GM23338 (cell line): ENCODE results near the gene NCKAP5. TPM values are rescaled to one million over a fixed set of nuclear protein-coding genes. Genes with fewer than 3 reads are reported as not detected.

ENCODE experiments used
- ATAC-seq: fragments of 200-7000 bp; cut with Tn5 transposase; 3 replicates; pipeline ENCODE4 v1.9.1; 2020
- DNase-seq: peaks from one replicate; pipeline ENCODE4 v3.0.0-alpha.2; 2015; ENCODE audit warnings: low spot score
- H2AFZ ChIP-seq: fragments of 200-600 bp; sonication (generic); 2 replicates; pipeline ENCODE4 v1.8.0; 2016; ENCODE audit warnings: antibody characterized with exemption, mild to moderate bottlenecking, moderate library complexity
- H3F3A ChIP-seq: fragments of 200-600 bp; sonication (generic); replicated peaks from 2 replicates; pipeline ENCODE4 v1.8.0; 2017; ENCODE audit warnings: antibody characterized with exemption, mixed run types, low read depth
- H3K27ac ChIP-seq: fragments of 200-600 bp; sonication (generic); 2 replicates; pipeline ENCODE4 v1.6.1; 2016; ENCODE audit warnings: low read depth
- H3K27me3 ChIP-seq: fragments of 200-600 bp; sonication (generic); 2 replicates; pipeline ENCODE4 v1.8.0; 2016; ENCODE audit warnings: mild to moderate bottlenecking, mixed run types, moderate library complexity; ENCODE audit not compliant: insufficient read depth
- H3K36me3 ChIP-seq: fragments of 200-600 bp; sonication (generic); 2 replicates; pipeline ENCODE4 v1.8.0; 2016; ENCODE audit warnings: mild to moderate bottlenecking; ENCODE audit not compliant: insufficient read depth
- H3K4me1 ChIP-seq: fragments of 200-600 bp; sonication (generic); 2 replicates; pipeline ENCODE4 v1.8.0; 2016; ENCODE audit warnings: mild to moderate bottlenecking, moderate library complexity; ENCODE audit not compliant: insufficient read depth
- H3K4me2 ChIP-seq: fragments of 200-600 bp; sonication (generic); 2 replicates; pipeline ENCODE4 v1.7.1; 2017; ENCODE audit warnings: mixed run types
- H3K4me3 ChIP-seq: fragments of 200-600 bp; sonication (generic); 2 replicates; pipeline ENCODE4 v1.6.1; 2016; ENCODE audit warnings: mixed run types
- H3K79me2 ChIP-seq: fragments of 200-600 bp; sonication (generic); replicated peaks from 2 replicates; pipeline ENCODE4 v1.8.0; 2017; ENCODE audit warnings: mild to moderate bottlenecking; ENCODE audit not compliant: insufficient read depth
- H3K9me2 ChIP-seq: fragments of 200-600 bp; sonication (generic); 2 replicates; pipeline ENCODE4 v1.8.0; 2017; ENCODE audit not compliant: insufficient read depth
- H4K20me1 ChIP-seq: fragments of 200-600 bp; sonication (generic); replicated peaks from 2 replicates; pipeline ENCODE4 v1.8.0; 2017; ENCODE audit warnings: mild to moderate bottlenecking; ENCODE audit not compliant: insufficient read depth
- H3K27ac Mint-ChIP-seq: 2 replicates; pipeline ENCODE4 v1.8.0; 2020; ENCODE audit warnings: inconsistent platforms, mild to moderate bottlenecking, moderate library complexity, mixed read lengths
- H3K27me3 Mint-ChIP-seq: 3 replicates; pipeline ENCODE4 v1.8.0; 2022; ENCODE audit warnings: low read depth, mild to moderate bottlenecking, moderate library complexity, mixed read lengths, inconsistent platforms; ENCODE audit not compliant: insufficient read depth, poor library complexity
- H3K36me3 Mint-ChIP-seq: 3 replicates; pipeline ENCODE4 v1.8.0; 2021; ENCODE audit warnings: low read depth, mild to moderate bottlenecking, inconsistent platforms, moderate library complexity, mixed read lengths
- H3K4me1 Mint-ChIP-seq: 3 replicates; pipeline ENCODE4 v1.8.0; 2020; ENCODE audit warnings: mild to moderate bottlenecking, inconsistent platforms, mixed read lengths
- H3K4me3 Mint-ChIP-seq: 3 replicates; pipeline ENCODE4 v1.8.0; 2021; ENCODE audit warnings: moderate library complexity, mild to moderate bottlenecking, inconsistent platforms, mixed read lengths
- H3K9me3 Mint-ChIP-seq: 3 replicates; pipeline ENCODE4 v1.8.0; 2020; ENCODE audit warnings: moderate library complexity, mild to moderate bottlenecking, inconsistent platforms, mixed read lengths
- CREB1 ChIP-seq: fragments of 250-450 bp; sonication (Bioruptor Pico); IDR thresholded peaks from 2 replicates; pipeline ENCODE4 v1.5.0; 2020; ENCODE audit warnings: low read depth, mild to moderate bottlenecking, moderate library complexity
- EZH2 ChIP-seq: fragments of 200-600 bp; sonication (generic); IDR thresholded peaks from one replicate; pipeline ENCODE4 v1.8.0; 2017; ENCODE audit warnings: antibody characterized with exemption, mild to moderate bottlenecking, low read depth; ENCODE audit not compliant: unreplicated experiment
- EZH2phosphoT487 ChIP-seq: fragments of 200-600 bp; sonication (generic); IDR thresholded peaks from one replicate; pipeline ENCODE4 v1.8.1; 2018; ENCODE audit warnings: antibody characterized with exemption; ENCODE audit not compliant: unreplicated experiment
- JUNB ChIP-seq: IDR thresholded peaks from one replicate; pipeline ENCODE4 v1.6.1; 2016; ENCODE audit warnings: antibody characterized with exemption; ENCODE audit not compliant: unreplicated experiment
- NANOG ChIP-seq: IDR thresholded peaks from 2 replicates; pipeline ENCODE4 v1.6.1; 2016; ENCODE audit warnings: antibody characterized with exemption, borderline replicate concordance
- POLR2AphosphoS5 ChIP-seq: IDR thresholded peaks from 2 replicates; pipeline ENCODE4 v1.6.1; 2016; ENCODE audit warnings: antibody characterized with exemption, low read depth
- STAT1 ChIP-seq: IDR thresholded peaks from one replicate; pipeline ENCODE4 v1.6.1; 2016; ENCODE audit warnings: antibody characterized with exemption; ENCODE audit not compliant: unreplicated experiment
- ZNF114 ChIP-seq: fragments of 250-450 bp; sonication (Bioruptor Pico); IDR thresholded peaks from 2 replicates; pipeline ENCODE4 v1.5.0; 2020; ENCODE audit warnings: mild to moderate bottlenecking, moderate library complexity
- ZNF331 ChIP-seq: fragments of 250-450 bp; sonication (Bioruptor Pico); IDR thresholded peaks from 2 replicates; pipeline ENCODE4 v1.5.0; 2020; ENCODE audit warnings: low read depth, mild to moderate bottlenecking, moderate library complexity
- polyA plus RNA-seq: library from polyadenylated mRNA; unstranded; fragments of >200 nt; fragmentation: Nextera tagmentation; extraction: Ambion mirVana; gene quantifications from 2 replicates; pipeline ENCODE4 v1.2.1, GENCODE V29; 2016
- total RNA-seq: library from RNA; depleted of rRNA; stranded (reverse); fragments of >200 nt; shearing (Covaris generic); gene quantifications from 2 replicates; pipeline ENCODE4 v1.2.3, GENCODE V29; 2014
- TF ChIP-seq, protein P1 (sequence below): IDR thresholded peaks from one replicate; pipeline ENCODE4 v1.6.1; 2018; ENCODE audit warnings: antibody characterized with exemption; ENCODE audit not compliant: unreplicated experiment
- TF ChIP-seq, protein P2 (sequence below): fragments of 250-450 bp; sonication (Bioruptor Pico); IDR thresholded peaks from 2 replicates; pipeline ENCODE4 v1.5.0; 2020; ENCODE audit warnings: mild to moderate bottlenecking, moderate library complexity
- TF ChIP-seq, protein P3 (sequence below), 2 experiments: fragments of 200-600 bp in 1 of 2; sonication (generic) in 1 of 2; conservative IDR thresholded peaks; 2 replicates each; pipeline versions ENCODE4 v1.5.1 to v1.6.1; 2016 to 2017; ENCODE audit warnings: antibody characterized with exemption in 2 of 2, low read depth in 2 of 2, mild to moderate bottlenecking in 2 of 2, moderate library complexity in 1 of 2
- TF ChIP-seq, protein P4 (sequence below): IDR thresholded peaks from 2 replicates; pipeline ENCODE4 v1.6.1; 2016; ENCODE audit warnings: antibody characterized with exemption

Gene NCKAP5
- total and polyA plus RNA-seq, 2 experiments from 2014 or later = 0.34 to 0.73 TPM

- H3K36me3 Mint-ChIP-seq = no peaks in the 10 kb centered on the region
- H3K27ac Mint-ChIP-seq = no peak overlapping the region
- no peak overlapping the region for H3K27ac ChIP-seq
- no peaks in the 10 kb centered on the region for H3K79me2 ChIP-seq
- H4K20me1 ChIP-seq = no peaks in the 10 kb centered on the region
- no peak overlapping the region for H3K4me3 ChIP-seq
- H2AFZ ChIP-seq = no peak overlapping the region
- H3K4me1 ChIP-seq = no peaks in the 10 kb centered on the region
- H3K36me3 ChIP-seq = no peaks in the 10 kb centered on the region
- no peak overlapping the region for H3K4me3 Mint-ChIP-seq
- H3K4me2 ChIP-seq = no peak overlapping the region
- H3K4me1 Mint-ChIP-seq = no peaks in the 10 kb centered on the region
- no peak for ATAC-seq
- DNase-seq = no peak
- TF ChIP-seq, protein P1, sequence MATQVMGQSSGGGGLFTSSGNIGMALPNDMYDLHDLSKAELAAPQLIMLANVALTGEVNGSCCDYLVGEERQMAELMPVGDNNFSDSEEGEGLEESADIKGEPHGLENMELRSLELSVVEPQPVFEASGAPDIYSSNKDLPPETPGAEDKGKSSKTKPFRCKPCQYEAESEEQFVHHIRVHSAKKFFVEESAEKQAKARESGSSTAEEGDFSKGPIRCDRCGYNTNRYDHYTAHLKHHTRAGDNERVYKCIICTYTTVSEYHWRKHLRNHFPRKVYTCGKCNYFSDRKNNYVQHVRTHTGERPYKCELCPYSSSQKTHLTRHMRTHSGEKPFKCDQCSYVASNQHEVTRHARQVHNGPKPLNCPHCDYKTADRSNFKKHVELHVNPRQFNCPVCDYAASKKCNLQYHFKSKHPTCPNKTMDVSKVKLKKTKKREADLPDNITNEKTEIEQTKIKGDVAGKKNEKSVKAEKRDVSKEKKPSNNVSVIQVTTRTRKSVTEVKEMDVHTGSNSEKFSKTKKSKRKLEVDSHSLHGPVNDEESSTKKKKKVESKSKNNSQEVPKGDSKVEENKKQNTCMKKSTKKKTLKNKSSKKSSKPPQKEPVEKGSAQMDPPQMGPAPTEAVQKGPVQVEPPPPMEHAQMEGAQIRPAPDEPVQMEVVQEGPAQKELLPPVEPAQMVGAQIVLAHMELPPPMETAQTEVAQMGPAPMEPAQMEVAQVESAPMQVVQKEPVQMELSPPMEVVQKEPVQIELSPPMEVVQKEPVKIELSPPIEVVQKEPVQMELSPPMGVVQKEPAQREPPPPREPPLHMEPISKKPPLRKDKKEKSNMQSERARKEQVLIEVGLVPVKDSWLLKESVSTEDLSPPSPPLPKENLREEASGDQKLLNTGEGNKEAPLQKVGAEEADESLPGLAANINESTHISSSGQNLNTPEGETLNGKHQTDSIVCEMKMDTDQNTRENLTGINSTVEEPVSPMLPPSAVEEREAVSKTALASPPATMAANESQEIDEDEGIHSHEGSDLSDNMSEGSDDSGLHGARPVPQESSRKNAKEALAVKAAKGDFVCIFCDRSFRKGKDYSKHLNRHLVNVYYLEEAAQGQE = no peak
- TF ChIP-seq STAT1 (no peak), POLR2AphosphoS5 (no peak), ZNF114 (CRISPR knock-in tag) (no peak), EZH2phosphoT487 (no peak), CREB1 (CRISPR knock-in tag) (no peak), EZH2 (no peak), NANOG (no peak), ZNF331 (CRISPR knock-in tag) (no peak), JUNB (no peak)
- TF ChIP-seq, protein P2, sequence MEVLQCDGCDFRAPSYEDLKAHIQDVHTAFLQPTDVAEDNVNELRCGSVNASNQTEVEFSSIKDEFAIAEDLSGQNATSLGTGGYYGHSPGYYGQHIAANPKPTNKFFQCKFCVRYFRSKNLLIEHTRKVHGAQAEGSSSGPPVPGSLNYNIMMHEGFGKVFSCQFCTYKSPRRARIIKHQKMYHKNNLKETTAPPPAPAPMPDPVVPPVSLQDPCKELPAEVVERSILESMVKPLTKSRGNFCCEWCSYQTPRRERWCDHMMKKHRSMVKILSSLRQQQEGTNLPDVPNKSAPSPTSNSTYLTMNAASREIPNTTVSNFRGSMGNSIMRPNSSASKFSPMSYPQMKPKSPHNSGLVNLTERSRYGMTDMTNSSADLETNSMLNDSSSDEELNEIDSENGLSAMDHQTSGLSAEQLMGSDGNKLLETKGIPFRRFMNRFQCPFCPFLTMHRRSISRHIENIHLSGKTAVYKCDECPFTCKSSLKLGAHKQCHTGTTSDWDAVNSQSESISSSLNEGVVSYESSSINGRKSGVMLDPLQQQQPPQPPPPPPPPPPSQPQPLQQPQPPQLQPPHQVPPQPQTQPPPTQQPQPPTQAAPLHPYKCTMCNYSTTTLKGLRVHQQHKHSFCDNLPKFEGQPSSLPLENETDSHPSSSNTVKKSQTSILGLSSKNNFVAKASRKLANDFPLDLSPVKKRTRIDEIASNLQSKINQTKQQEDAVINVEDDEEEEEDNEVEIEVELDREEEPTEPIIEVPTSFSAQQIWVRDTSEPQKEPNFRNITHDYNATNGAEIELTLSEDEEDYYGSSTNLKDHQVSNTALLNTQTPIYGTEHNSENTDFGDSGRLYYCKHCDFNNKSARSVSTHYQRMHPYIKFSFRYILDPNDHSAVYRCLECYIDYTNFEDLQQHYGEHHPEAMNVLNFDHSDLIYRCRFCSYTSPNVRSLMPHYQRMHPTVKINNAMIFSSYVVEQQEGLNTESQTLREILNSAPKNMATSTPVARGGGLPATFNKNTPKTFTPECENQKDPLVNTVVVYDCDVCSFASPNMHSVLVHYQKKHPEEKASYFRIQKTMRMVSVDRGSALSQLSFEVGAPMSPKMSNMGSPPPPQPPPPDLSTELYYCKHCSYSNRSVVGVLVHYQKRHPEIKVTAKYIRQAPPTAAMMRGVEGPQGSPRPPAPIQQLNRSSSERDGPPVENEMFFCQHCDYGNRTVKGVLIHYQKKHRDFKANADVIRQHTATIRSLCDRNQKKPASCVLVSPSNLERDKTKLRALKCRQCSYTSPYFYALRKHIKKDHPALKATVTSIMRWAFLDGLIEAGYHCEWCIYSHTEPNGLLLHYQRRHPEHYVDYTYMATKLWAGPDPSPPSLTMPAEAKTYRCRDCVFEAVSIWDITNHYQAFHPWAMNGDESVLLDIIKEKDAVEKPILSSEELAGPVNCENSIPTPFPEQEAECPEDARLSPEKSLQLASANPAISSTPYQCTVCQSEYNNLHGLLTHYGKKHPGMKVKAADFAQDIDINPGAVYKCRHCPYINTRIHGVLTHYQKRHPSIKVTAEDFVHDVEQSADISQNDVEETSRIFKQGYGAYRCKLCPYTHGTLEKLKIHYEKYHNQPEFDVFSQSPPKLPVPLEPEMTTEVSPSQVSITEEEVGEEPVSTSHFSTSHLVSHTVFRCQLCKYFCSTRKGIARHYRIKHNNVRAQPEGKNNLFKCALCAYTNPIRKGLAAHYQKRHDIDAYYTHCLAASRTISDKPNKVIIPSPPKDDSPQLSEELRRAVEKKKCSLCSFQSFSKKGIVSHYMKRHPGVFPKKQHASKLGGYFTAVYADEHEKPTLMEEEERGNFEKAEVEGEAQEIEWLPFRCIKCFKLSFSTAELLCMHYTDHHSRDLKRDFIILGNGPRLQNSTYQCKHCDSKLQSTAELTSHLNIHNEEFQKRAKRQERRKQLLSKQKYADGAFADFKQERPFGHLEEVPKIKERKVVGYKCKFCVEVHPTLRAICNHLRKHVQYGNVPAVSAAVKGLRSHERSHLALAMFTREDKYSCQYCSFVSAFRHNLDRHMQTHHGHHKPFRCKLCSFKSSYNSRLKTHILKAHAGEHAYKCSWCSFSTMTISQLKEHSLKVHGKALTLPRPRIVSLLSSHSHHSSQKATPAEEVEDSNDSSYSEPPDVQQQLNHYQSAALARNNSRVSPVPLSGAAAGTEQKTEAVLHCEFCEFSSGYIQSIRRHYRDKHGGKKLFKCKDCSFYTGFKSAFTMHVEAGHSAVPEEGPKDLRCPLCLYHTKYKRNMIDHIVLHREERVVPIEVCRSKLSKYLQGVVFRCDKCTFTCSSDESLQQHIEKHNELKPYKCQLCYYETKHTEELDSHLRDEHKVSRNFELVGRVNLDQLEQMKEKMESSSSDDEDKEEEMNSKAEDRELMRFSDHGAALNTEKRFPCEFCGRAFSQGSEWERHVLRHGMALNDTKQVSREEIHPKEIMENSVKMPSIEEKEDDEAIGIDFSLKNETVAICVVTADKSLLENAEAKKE (CRISPR knock-in tag) = no peak
- TF ChIP-seq, protein P3, sequence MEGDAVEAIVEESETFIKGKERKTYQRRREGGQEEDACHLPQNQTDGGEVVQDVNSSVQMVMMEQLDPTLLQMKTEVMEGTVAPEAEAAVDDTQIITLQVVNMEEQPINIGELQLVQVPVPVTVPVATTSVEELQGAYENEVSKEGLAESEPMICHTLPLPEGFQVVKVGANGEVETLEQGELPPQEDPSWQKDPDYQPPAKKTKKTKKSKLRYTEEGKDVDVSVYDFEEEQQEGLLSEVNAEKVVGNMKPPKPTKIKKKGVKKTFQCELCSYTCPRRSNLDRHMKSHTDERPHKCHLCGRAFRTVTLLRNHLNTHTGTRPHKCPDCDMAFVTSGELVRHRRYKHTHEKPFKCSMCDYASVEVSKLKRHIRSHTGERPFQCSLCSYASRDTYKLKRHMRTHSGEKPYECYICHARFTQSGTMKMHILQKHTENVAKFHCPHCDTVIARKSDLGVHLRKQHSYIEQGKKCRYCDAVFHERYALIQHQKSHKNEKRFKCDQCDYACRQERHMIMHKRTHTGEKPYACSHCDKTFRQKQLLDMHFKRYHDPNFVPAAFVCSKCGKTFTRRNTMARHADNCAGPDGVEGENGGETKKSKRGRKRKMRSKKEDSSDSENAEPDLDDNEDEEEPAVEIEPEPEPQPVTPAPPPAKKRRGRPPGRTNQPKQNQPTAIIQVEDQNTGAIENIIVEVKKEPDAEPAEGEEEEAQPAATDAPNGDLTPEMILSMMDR (conservative IDR thresholded peaks at IDR 0.05; ENCODE audit: low read depth in 2 of 2) = no peak
- TF ChIP-seq, protein P4, sequence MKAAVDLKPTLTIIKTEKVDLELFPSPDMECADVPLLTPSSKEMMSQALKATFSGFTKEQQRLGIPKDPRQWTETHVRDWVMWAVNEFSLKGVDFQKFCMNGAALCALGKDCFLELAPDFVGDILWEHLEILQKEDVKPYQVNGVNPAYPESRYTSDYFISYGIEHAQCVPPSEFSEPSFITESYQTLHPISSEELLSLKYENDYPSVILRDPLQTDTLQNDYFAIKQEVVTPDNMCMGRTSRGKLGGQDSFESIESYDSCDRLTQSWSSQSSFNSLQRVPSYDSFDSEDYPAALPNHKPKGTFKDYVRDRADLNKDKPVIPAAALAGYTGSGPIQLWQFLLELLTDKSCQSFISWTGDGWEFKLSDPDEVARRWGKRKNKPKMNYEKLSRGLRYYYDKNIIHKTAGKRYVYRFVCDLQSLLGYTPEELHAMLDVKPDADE = no peak
- no peaks in the 10 kb centered on the region for H3K9me3 Mint-ChIP-seq
- H3K27me3 ChIP-seq = no peaks in the 10 kb centered on the region
- no peaks in the 10 kb centered on the region for H3F3A ChIP-seq
- H3K9me2 ChIP-seq = 0 out of 2 replicates have a peak, but pooled peaks cover under 1% of the 10 kb centered on the region
- no peaks in the 10 kb centered on the region for H3K27me3 Mint-ChIP-seq
Measured at GRCh38 chr2:133080822-133081221, 487.4 kb downstream of the NCKAP5 start.
